Medulla oblongata (tissue), 1 donor: ENCODE data around the gene TCF19.

ENCODE experiments used
- DNase-seq: peaks from one replicate; pipeline ENCODE4 v3.0.0-alpha.2; 2015; ENCODE audit errors: extremely low spot score

Gene TCF19

GRCh38 chr6:31209137-31209536 is 50.7 kb downstream of the TCF19 start:
- DNase-seq = no peak

GRCh38 chr6:31210123-31210522 is 51.7 kb downstream of the TCF19 start:
- DNase-seq = no peak

- no peak for DNase-seq
These were observed 52.5 kb downstream of the TCF19 start for GRCh38 chr6:31210741-31211532.
